ENCODE measurements around the gene MC1R. TPM values are rescaled to one million over a fixed set of nuclear protein-coding genes. Genes with fewer than 3 reads are reported as not detected.
"Not testable (repeated sequence)": the region's sequence is repeated elsewhere in the genome, so short reads cannot be mapped to it uniquely, and the experiment has no call there.

MC1R gene
- polyA plus RNA-seq, 1 donor = 9.4 TPM

- not testable (repeated sequence) for H3K4me3 ChIP-seq (ENCODE audit: low read length); H3K36me3 ChIP-seq (ENCODE audit: control insufficient read depth, insufficient read depth, low read length); DNase-seq; H3K4me1 ChIP-seq (ENCODE audit: control insufficient read depth, insufficient read depth, low read length); H3K27me3 ChIP-seq (ENCODE audit: control insufficient read depth, insufficient read depth, low read length); H3K9me3 ChIP-seq (ENCODE audit: control insufficient read depth, low read depth, low read length); H3K27ac ChIP-seq (ENCODE audit: low read length)
- no CpG with 5 or more reads among the region's 27 CpGs for WGBS (ENCODE audit: insufficient coverage, low lambda C conversion rate)
Observed at GRCh38 chr16:89935620-89936019, 17.0 kb downstream of the MC1R start.

- WGBS (ENCODE audit: insufficient coverage, low lambda C conversion rate) = 80% methylated on average over 1 of the region's 13 CpGs
- no peaks in the 10 kb centered on the region for H3K36me3 ChIP-seq (ENCODE audit: control insufficient read depth, insufficient read depth, low read length)
- peaks cover 4% of the 10 kb centered on the region for H3K9me3 ChIP-seq (ENCODE audit: control insufficient read depth, low read depth, low read length)
- no peak for DNase-seq
- H3K27ac ChIP-seq (ENCODE audit: low read length) = no peak overlapping the region
- no peak overlapping the region for H3K4me3 ChIP-seq (ENCODE audit: low read length)
- no peaks in the 10 kb centered on the region for H3K27me3 ChIP-seq (ENCODE audit: control insufficient read depth, insufficient read depth, low read length)
- no peaks in the 10 kb centered on the region for H3K4me1 ChIP-seq (ENCODE audit: control insufficient read depth, insufficient read depth, low read length)
Observed at GRCh38 chr16:89936034-89936433, 17.4 kb downstream of the MC1R start.

- H3K27ac ChIP-seq (ENCODE audit: low read length) = no peak overlapping the region
- no peaks in the 10 kb centered on the region for H3K4me1 ChIP-seq (ENCODE audit: control insufficient read depth, insufficient read depth, low read length)
- WGBS (ENCODE audit: insufficient coverage, low lambda C conversion rate) = no CpG with 5 or more reads among the region's 14 CpGs
- no peak overlapping the region for H3K4me3 ChIP-seq (ENCODE audit: low read length)
- no peaks in the 10 kb centered on the region for H3K27me3 ChIP-seq (ENCODE audit: control insufficient read depth, insufficient read depth, low read length)
- H3K36me3 ChIP-seq (ENCODE audit: control insufficient read depth, insufficient read depth, low read length) = no peaks in the 10 kb centered on the region
- H3K9me3 ChIP-seq (ENCODE audit: control insufficient read depth, low read depth, low read length) = peaks cover 4% of the 10 kb centered on the region
- DNase-seq = no peak
Observed at GRCh38 chr16:89936508-89936907, 17.8 kb downstream of the MC1R start.

- no peaks in the 10 kb centered on the region for H3K36me3 ChIP-seq (ENCODE audit: control insufficient read depth, insufficient read depth, low read length)
- no CpG with 5 or more reads among the region's 20 CpGs for WGBS (ENCODE audit: insufficient coverage, low lambda C conversion rate)
- H3K4me1 ChIP-seq (ENCODE audit: control insufficient read depth, insufficient read depth, low read length) = no peaks in the 10 kb centered on the region
- no peak for DNase-seq
- H3K9me3 ChIP-seq (ENCODE audit: control insufficient read depth, low read depth, low read length) = peaks cover 4% of the 10 kb centered on the region
- no peak overlapping the region for H3K27ac ChIP-seq (ENCODE audit: low read length)
- no peak overlapping the region for H3K4me3 ChIP-seq (ENCODE audit: low read length)
- H3K27me3 ChIP-seq (ENCODE audit: control insufficient read depth, insufficient read depth, low read length) = no peaks in the 10 kb centered on the region
Observed at GRCh38 chr16:89936981-89937380, 18.3 kb downstream of the MC1R start.

- 87% methylated on average over 3 of the region's 21 CpGs for WGBS (ENCODE audit: insufficient coverage, low lambda C conversion rate)
- no peak for DNase-seq
- Histone ChIP-seq H3K27ac (ENCODE audit: low read length) (no peak overlapping the region), H3K4me1 (ENCODE audit: control insufficient read depth, insufficient read depth, low read length) (no peaks in the 10 kb centered on the region), H3K27me3 (ENCODE audit: control insufficient read depth, insufficient read depth, low read length) (no peaks in the 10 kb centered on the region), H3K9me3 (ENCODE audit: control insufficient read depth, low read depth, low read length) (peaks cover 4% of the 10 kb centered on the region), H3K36me3 (ENCODE audit: control insufficient read depth, insufficient read depth, low read length) (no peaks in the 10 kb centered on the region), H3K4me3 (ENCODE audit: low read length) (no peak overlapping the region)
Observed at GRCh38 chr16:89938175-89938885, 19.7 kb downstream of the MC1R start.

GRCh38 chr16:89944773-89945172 lies 26.1 kb downstream of the MC1R start:
- H3K9me3 ChIP-seq (ENCODE audit: control insufficient read depth, low read depth, low read length) = no peaks in the 10 kb centered on the region
- no peak overlapping the region for H3K27ac ChIP-seq (ENCODE audit: low read length)
- H3K36me3 ChIP-seq (ENCODE audit: control insufficient read depth, insufficient read depth, low read length) = no peaks in the 10 kb centered on the region
- H3K4me3 ChIP-seq (ENCODE audit: low read length) = no peak overlapping the region
- DNase-seq = no peak
- H3K4me1 ChIP-seq (ENCODE audit: control insufficient read depth, insufficient read depth, low read length) = peaks cover 10% of the 10 kb centered on the region
- WGBS (ENCODE audit: insufficient coverage, low lambda C conversion rate) = 61% methylated on average over 2 of the region's 5 CpGs
- H3K27me3 ChIP-seq (ENCODE audit: control insufficient read depth, insufficient read depth, low read length) = peaks cover 16% of the 10 kb centered on the region

- Histone ChIP-seq H3K9me3 (ENCODE audit: control insufficient read depth, low read depth, low read length) (no peaks in the 10 kb centered on the region), H3K4me1 (ENCODE audit: control insufficient read depth, insufficient read depth, low read length) (peaks cover 10% of the 10 kb centered on the region), H3K4me3 (ENCODE audit: low read length) (no peak overlapping the region), H3K36me3 (ENCODE audit: control insufficient read depth, insufficient read depth, low read length) (no peaks in the 10 kb centered on the region), H3K27me3 (ENCODE audit: control insufficient read depth, insufficient read depth, low read length) (peaks cover 16% of the 10 kb centered on the region), H3K27ac (ENCODE audit: low read length) (no peak overlapping the region)
- no CpG with 5 or more reads among the region's 7 CpGs for WGBS (ENCODE audit: insufficient coverage, low lambda C conversion rate)
- no peak for DNase-seq
Observed at GRCh38 chr16:89945654-89946053, 27.0 kb downstream of the MC1R start.

- H3K36me3 ChIP-seq (ENCODE audit: control insufficient read depth, insufficient read depth, low read length) = no peaks in the 10 kb centered on the region
- no peaks in the 10 kb centered on the region for H3K9me3 ChIP-seq (ENCODE audit: control insufficient read depth, low read depth, low read length)
- DNase-seq = no peak
- H3K4me3 ChIP-seq (ENCODE audit: low read length) = no peak overlapping the region
- 80% methylated on average over 1 of the region's 5 CpGs for WGBS (ENCODE audit: insufficient coverage, low lambda C conversion rate)
- H3K4me1 ChIP-seq (ENCODE audit: control insufficient read depth, insufficient read depth, low read length) = peaks cover 10% of the 10 kb centered on the region
- peaks cover 16% of the 10 kb centered on the region for H3K27me3 ChIP-seq (ENCODE audit: control insufficient read depth, insufficient read depth, low read length)
- no peak overlapping the region for H3K27ac ChIP-seq (ENCODE audit: low read length)
Observed at GRCh38 chr16:89946515-89946914, 27.9 kb downstream of the MC1R start.

- Histone ChIP-seq H3K27ac (ENCODE audit: low read length) (no peak overlapping the region), H3K4me1 (ENCODE audit: control insufficient read depth, insufficient read depth, low read length) (peaks cover 10% of the 10 kb centered on the region), H3K36me3 (ENCODE audit: control insufficient read depth, insufficient read depth, low read length) (no peaks in the 10 kb centered on the region), H3K4me3 (ENCODE audit: low read length) (peak overlapping the region; percentile 41), H3K9me3 (ENCODE audit: control insufficient read depth, low read depth, low read length) (no peaks in the 10 kb centered on the region), H3K27me3 (ENCODE audit: control insufficient read depth, insufficient read depth, low read length) (peaks cover 16% of the 10 kb centered on the region)
- DNase-seq = no peak
- WGBS (ENCODE audit: insufficient coverage, low lambda C conversion rate) = no CpG with 5 or more reads among the region's 55 CpGs
Observed at GRCh38 chr16:89949121-89949742, 30.6 kb downstream of the MC1R start.

GRCh38 chr16:89949756-89950155 lies 31.1 kb downstream of the MC1R start:
- no peak for DNase-seq
- peak overlapping the region; percentile 41 for H3K4me3 ChIP-seq (ENCODE audit: low read length)
- no peak overlapping the region for H3K27ac ChIP-seq (ENCODE audit: low read length)
- H3K36me3 ChIP-seq (ENCODE audit: control insufficient read depth, insufficient read depth, low read length) = no peaks in the 10 kb centered on the region
- peaks cover 10% of the 10 kb centered on the region for H3K4me1 ChIP-seq (ENCODE audit: control insufficient read depth, insufficient read depth, low read length)
- H3K27me3 ChIP-seq (ENCODE audit: control insufficient read depth, insufficient read depth, low read length) = peaks cover 15% of the 10 kb centered on the region
- no peaks in the 10 kb centered on the region for H3K9me3 ChIP-seq (ENCODE audit: control insufficient read depth, low read depth, low read length)
- WGBS (ENCODE audit: insufficient coverage, low lambda C conversion rate) = no CpG with 5 or more reads among the region's 12 CpGs

GRCh38 chr16:89951509-89951908 lies 32.8 kb downstream of the MC1R start:
- H3K9me3 ChIP-seq (ENCODE audit: control insufficient read depth, low read depth, low read length) = no peaks in the 10 kb centered on the region
- H3K4me1 ChIP-seq (ENCODE audit: control insufficient read depth, insufficient read depth, low read length) = peaks cover 10% of the 10 kb centered on the region
- peaks cover 11% of the 10 kb centered on the region for H3K27me3 ChIP-seq (ENCODE audit: control insufficient read depth, insufficient read depth, low read length)
- no peak overlapping the region for H3K27ac ChIP-seq (ENCODE audit: low read length)
- no peak overlapping the region for H3K4me3 ChIP-seq (ENCODE audit: low read length)
- WGBS (ENCODE audit: insufficient coverage, low lambda C conversion rate) = no CpG with 5 or more reads among the region's 5 CpGs
- peaks cover 5% of the 10 kb centered on the region for H3K36me3 ChIP-seq (ENCODE audit: control insufficient read depth, insufficient read depth, low read length)
- no peak for DNase-seq
